Fibroblast of skin of left biceps (primary cell): ENCODE data around the gene NOC4L.

ENCODE experiments used
- DNase-seq, 2 experiments: peaks; one replicate each; pipeline ENCODE4 v3.0.0-alpha.2; 2013; ENCODE audit warnings: low read depth in 2 of 2

NOC4L gene

GRCh38 chr12:132156573-132157325 is 12.5 kb downstream of the NOC4L start:
- no peak for DNase-seq

- no peak for DNase-seq
Measured at GRCh38 chr12:132157733-132158409, 13.6 kb downstream of the NOC4L start.

- no peak for DNase-seq
Measured at GRCh38 chr12:132158677-132159554, 14.7 kb downstream of the NOC4L start.

- no peak for DNase-seq
Measured at GRCh38 chr12:132159555-132160003, 15.3 kb downstream of the NOC4L start.

- no peak for DNase-seq
Measured at GRCh38 chr12:132160016-132160415, 15.8 kb downstream of the NOC4L start.

- DNase-seq = no peak
Measured at GRCh38 chr12:132160601-132161035, 16.4 kb downstream of the NOC4L start.

GRCh38 chr12:132161036-132161781 is 17.0 kb downstream of the NOC4L start:
- DNase-seq = no peak

- DNase-seq = no peak
Measured at GRCh38 chr12:132161796-132162507, 17.7 kb downstream of the NOC4L start.

- DNase-seq = peak in 1 of 2 experiments; percentile 22
Measured at GRCh38 chr12:132162508-132163031, 18.3 kb downstream of the NOC4L start.

GRCh38 chr12:132163041-132163910 is 19.0 kb downstream of the NOC4L start:
- DNase-seq = no peak

- no peak for DNase-seq
Measured at GRCh38 chr12:132163911-132164288, 19.6 kb downstream of the NOC4L start.

GRCh38 chr12:132164426-132164825 is 20.2 kb downstream of the NOC4L start:
- no peak for DNase-seq

- DNase-seq = no peak
Measured at GRCh38 chr12:132165584-132165983, 21.3 kb downstream of the NOC4L start.

- no peak for DNase-seq
Measured at GRCh38 chr12:132166093-132166492, 21.8 kb downstream of the NOC4L start.

GRCh38 chr12:132166801-132167591 is 22.7 kb downstream of the NOC4L start:
- no peak for DNase-seq

- DNase-seq = no peak
Measured at GRCh38 chr12:132167611-132168310, 23.5 kb downstream of the NOC4L start.

GRCh38 chr12:132168311-132169031 is 24.2 kb downstream of the NOC4L start:
- no peak for DNase-seq
